Nephron (organoid): ENCODE data around the gene STK32B.
A peak's percentile ranks its signal among the peaks of the same experiment; 100 is the strongest.

Experiments used
- H3K27ac Mint-ChIP-seq, 3 experiments: 2 replicates each; pipeline ENCODE4 v1.8.0; 2020; ENCODE audit warnings: mixed read lengths in 3 of 3, mild to moderate bottlenecking in 2 of 3, moderate library complexity in 1 of 3
- H3K27me3 Mint-ChIP-seq: 2 replicates; pipeline ENCODE4 v1.8.0; 2021; ENCODE audit warnings: low read depth, mild to moderate bottlenecking, moderate library complexity, mixed read lengths
- H3K36me3 Mint-ChIP-seq: 2 replicates; pipeline ENCODE4 v1.8.0; 2020; ENCODE audit warnings: low read depth, mixed read lengths
- H3K4me1 Mint-ChIP-seq: 2 replicates; pipeline ENCODE4 v1.8.0; 2020; ENCODE audit warnings: mixed read lengths
- H3K4me3 Mint-ChIP-seq, 3 experiments: 2 replicates each; pipeline ENCODE4 v1.8.0; 2020; ENCODE audit warnings: mild to moderate bottlenecking in 3 of 3, mixed read lengths in 3 of 3, moderate library complexity in 2 of 3
- H3K9me3 Mint-ChIP-seq: 2 replicates; pipeline ENCODE4 v1.8.0; 2020; ENCODE audit warnings: mixed read lengths
- CTCF ChIP-seq, 3 experiments: fragments of 200-600 bp; sonication (generic); IDR thresholded peaks; one replicate each; pipeline ENCODE4 v1.5.0; 2021; ENCODE audit warnings: antibody characterized with exemption in 3 of 3; ENCODE audit not compliant: unreplicated experiment in 3 of 3

STK32B gene

GRCh38 chr4:5503336-5503936, 452.2 kb downstream of the STK32B start:
- peak overlapping the region in 1 of 3 experiments; percentile 6 for H3K27ac Mint-ChIP-seq
- peak overlapping the region in 1 of 3 experiments; percentile 28 for H3K4me3 Mint-ChIP-seq
- no peaks in the 10 kb centered on the region for H3K27me3 Mint-ChIP-seq
- no peak for TF ChIP-seq CTCF (IDR thresholded peaks at IDR 0.05; ENCODE audit: unreplicated experiment in 3 of 3)
- H3K4me1 Mint-ChIP-seq, result peaks cover 23% of the 10 kb centered on the region
- H3K36me3 Mint-ChIP-seq, result peaks cover 4% of the 10 kb centered on the region
- H3K9me3 Mint-ChIP-seq, result no peaks in the 10 kb centered on the region

GRCh38 chr4:5504486-5504885, 453.2 kb downstream of the STK32B start:
- Mint-ChIP-seq H3K27me3 (no peaks in the 10 kb centered on the region), H3K9me3 (peaks cover 2% of the 10 kb centered on the region), H3K27ac (no peak overlapping the region)

GRCh38 chr4:5510504-5510903, 459.2 kb downstream of the STK32B start:
- Mint-ChIP-seq H3K4me3 (no peak overlapping the region), H3K4me1 (peaks cover under 1% of the 10 kb centered on the region), H3K27me3 (no peaks in the 10 kb centered on the region), H3K9me3 (peaks cover 8% of the 10 kb centered on the region), H3K27ac (no peak overlapping the region), H3K36me3 (no peaks in the 10 kb centered on the region)
- no peak for TF ChIP-seq CTCF (IDR thresholded peaks at IDR 0.05; ENCODE audit: unreplicated experiment in 3 of 3)

More at GRCh38 chr4:5504486-5504885, 453.2 kb downstream of the STK32B start:
- Mint-ChIP-seq H3K36me3 (peaks cover 4% of the 10 kb centered on the region), H3K4me1 (peaks cover 23% of the 10 kb centered on the region), H3K4me3 (no peak overlapping the region)
- TF ChIP-seq CTCF (IDR thresholded peaks at IDR 0.05; ENCODE audit: unreplicated experiment in 3 of 3), result no peak

- H3K4me1 Mint-ChIP-seq, result peaks cover 3% of the 10 kb centered on the region
- H3K27ac Mint-ChIP-seq, result no peak overlapping the region
- no peaks in the 10 kb centered on the region for H3K36me3 Mint-ChIP-seq
- H3K9me3 Mint-ChIP-seq, result peaks cover 8% of the 10 kb centered on the region
- no peak overlapping the region for H3K4me3 Mint-ChIP-seq
- H3K27me3 Mint-ChIP-seq, result no peaks in the 10 kb centered on the region
- no peak for TF ChIP-seq CTCF (IDR thresholded peaks at IDR 0.05; ENCODE audit: unreplicated experiment in 3 of 3)
Measured at GRCh38 chr4:5511791-5512190, 460.5 kb downstream of the STK32B start.

- H3K27ac Mint-ChIP-seq, result peak overlapping the region in 1 of 3 experiments; percentile 20
- H3K36me3 Mint-ChIP-seq, result peaks cover 12% of the 10 kb centered on the region
- peaks cover 19% of the 10 kb centered on the region for H3K9me3 Mint-ChIP-seq
- H3K4me3 Mint-ChIP-seq, result no peak overlapping the region
- H3K27me3 Mint-ChIP-seq, result no peaks in the 10 kb centered on the region
- peaks cover 3% of the 10 kb centered on the region for H3K4me1 Mint-ChIP-seq
- TF ChIP-seq CTCF (IDR thresholded peaks at IDR 0.05; ENCODE audit: unreplicated experiment in 3 of 3), result no peak
Measured at GRCh38 chr4:5515646-5516045, 464.4 kb downstream of the STK32B start.

GRCh38 chr4:5517372-5517771, 466.1 kb downstream of the STK32B start:
- Mint-ChIP-seq H3K27me3 (no peaks in the 10 kb centered on the region), H3K36me3 (peaks cover 19% of the 10 kb centered on the region), H3K27ac (no peak overlapping the region), H3K9me3 (peaks cover 24% of the 10 kb centered on the region), H3K4me1 (peaks cover 3% of the 10 kb centered on the region), H3K4me3 (no peak overlapping the region)
- TF ChIP-seq CTCF (IDR thresholded peaks at IDR 0.05; ENCODE audit: unreplicated experiment in 3 of 3), result no peak
